ENCODE results near the gene PHYH.

DNA sequence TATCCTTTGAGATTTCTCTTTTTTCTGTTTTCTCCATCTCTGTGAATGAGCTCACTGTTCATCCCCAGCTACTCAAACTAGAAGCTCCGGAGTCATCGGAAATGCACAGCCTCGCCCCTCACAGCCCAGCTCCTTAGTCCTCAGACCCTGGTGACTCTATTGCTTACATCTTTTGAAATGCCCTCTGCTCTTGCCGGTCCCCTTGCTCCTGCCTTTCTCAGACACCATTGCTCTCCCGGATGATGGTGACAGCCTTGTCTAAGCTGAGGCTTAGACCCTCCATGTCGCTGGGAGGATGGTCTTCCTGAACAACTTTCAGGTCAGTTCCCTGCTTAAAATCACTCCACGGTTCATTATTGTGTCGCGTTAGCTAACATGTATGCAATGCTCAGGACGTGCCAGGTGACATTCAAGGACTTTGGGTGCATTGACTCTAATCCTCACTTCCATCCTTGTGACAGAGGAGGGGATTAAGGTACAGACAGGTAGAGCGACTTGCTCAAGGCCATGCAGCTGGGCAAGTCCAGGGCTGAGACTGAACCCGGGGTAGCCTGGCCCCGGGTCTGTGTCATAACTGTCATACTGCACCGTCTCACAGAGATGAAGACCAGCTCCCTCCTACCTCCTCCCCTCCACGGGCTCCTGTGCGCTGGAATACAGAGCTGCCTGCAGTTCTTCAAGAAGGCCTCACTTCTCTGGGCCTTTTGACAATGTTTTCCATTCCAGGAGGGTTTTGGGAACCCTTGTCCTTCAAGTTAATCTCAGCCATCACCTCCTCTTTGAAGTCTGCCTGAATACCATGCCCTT, 61.4 kb downstream of the PHYH start:
- TF ChIP-seq, protein P1, sequence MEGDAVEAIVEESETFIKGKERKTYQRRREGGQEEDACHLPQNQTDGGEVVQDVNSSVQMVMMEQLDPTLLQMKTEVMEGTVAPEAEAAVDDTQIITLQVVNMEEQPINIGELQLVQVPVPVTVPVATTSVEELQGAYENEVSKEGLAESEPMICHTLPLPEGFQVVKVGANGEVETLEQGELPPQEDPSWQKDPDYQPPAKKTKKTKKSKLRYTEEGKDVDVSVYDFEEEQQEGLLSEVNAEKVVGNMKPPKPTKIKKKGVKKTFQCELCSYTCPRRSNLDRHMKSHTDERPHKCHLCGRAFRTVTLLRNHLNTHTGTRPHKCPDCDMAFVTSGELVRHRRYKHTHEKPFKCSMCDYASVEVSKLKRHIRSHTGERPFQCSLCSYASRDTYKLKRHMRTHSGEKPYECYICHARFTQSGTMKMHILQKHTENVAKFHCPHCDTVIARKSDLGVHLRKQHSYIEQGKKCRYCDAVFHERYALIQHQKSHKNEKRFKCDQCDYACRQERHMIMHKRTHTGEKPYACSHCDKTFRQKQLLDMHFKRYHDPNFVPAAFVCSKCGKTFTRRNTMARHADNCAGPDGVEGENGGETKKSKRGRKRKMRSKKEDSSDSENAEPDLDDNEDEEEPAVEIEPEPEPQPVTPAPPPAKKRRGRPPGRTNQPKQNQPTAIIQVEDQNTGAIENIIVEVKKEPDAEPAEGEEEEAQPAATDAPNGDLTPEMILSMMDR (conservative IDR thresholded peaks at IDR 0.05; ENCODE audit: low read length), result no peak
- no peak for TF ChIP-seq EZH2phosphoT487 (IDR thresholded peaks at IDR 0.05; ENCODE audit: borderline replicate concordance)
